ENCODE measurements around the gene CEP192.

CEP192 gene

DNA sequence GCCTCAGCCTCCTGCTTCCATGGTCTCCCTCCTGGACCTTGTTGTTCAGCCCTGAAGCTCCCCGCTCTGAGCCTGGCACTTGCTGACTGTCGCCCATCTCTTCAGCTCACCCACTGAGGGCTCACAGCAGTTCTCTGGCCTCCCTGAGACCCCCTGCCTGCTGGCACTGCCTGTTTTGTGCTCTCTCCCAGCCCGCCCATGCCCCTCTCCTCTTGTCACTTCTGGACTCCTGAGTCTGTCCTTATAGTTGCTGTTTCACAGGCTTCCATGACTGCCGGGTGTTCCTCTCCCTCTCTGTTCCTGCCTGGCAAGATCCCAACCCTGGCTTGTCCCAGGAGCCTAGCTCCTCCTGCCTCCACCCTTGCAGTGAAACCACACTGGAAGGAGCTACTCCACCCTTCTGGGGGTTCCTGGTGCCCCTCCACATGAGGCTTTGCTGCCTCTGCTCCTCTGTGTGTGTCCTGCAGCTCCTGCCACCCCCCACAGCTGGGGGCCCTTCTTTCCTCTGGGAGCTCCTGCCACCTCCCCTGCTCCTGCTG, 110.6 kb downstream of the CEP192 start:
- Histone ChIP-seq H3K27me3 (no peaks in the 10 kb centered on the region), H3K4me1 (ENCODE audit: control insufficient read depth in 1 of 2, insufficient read depth in 1 of 2, low read depth in 1 of 2, low read length in 1 of 2) (no peaks in the 10 kb centered on the region), H3K9me3 (no peaks in the 10 kb centered on the region), H3K27ac (no peak overlapping the region), H3K4me3 (ENCODE audit: low read depth in 1 of 2, low read length in 1 of 2) (no peak overlapping the region), H3K36me3 (peaks cover 95% of the 10 kb centered on the region)
- TF ChIP-seq, protein P1, sequence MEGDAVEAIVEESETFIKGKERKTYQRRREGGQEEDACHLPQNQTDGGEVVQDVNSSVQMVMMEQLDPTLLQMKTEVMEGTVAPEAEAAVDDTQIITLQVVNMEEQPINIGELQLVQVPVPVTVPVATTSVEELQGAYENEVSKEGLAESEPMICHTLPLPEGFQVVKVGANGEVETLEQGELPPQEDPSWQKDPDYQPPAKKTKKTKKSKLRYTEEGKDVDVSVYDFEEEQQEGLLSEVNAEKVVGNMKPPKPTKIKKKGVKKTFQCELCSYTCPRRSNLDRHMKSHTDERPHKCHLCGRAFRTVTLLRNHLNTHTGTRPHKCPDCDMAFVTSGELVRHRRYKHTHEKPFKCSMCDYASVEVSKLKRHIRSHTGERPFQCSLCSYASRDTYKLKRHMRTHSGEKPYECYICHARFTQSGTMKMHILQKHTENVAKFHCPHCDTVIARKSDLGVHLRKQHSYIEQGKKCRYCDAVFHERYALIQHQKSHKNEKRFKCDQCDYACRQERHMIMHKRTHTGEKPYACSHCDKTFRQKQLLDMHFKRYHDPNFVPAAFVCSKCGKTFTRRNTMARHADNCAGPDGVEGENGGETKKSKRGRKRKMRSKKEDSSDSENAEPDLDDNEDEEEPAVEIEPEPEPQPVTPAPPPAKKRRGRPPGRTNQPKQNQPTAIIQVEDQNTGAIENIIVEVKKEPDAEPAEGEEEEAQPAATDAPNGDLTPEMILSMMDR (IDR thresholded peaks at IDR 0.05) = no peak

DNA sequence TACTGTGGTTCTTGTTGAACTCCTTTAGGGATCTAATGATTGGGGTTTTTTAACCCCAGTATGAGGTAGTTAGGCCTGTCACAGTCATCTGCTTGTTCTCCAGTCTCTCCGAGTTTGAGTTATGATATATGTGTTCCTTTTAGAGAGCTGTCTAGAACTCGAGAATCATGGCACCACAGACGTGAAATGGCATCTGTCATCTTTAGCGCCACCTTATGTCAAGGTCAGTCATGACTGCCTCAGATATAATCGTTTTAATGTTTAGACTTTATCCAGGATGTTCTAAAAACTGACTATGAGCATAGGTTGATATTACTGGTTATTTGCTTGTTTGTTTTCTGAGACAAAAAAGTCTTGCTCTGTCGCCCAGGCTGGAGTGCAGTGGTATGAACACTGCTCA, 112.2 kb downstream of the CEP192 start:
- TF ChIP-seq, protein P1 (IDR thresholded peaks at IDR 0.05) = no peak
- Histone ChIP-seq H3K27me3 (no peaks in the 10 kb centered on the region), H3K4me1 (ENCODE audit: control insufficient read depth in 1 of 2, insufficient read depth in 1 of 2, low read depth in 1 of 2, low read length in 1 of 2) (no peaks in the 10 kb centered on the region), H3K36me3 (peaks cover 99% of the 10 kb centered on the region), H3K9me3 (no peaks in the 10 kb centered on the region), H3K4me3 (ENCODE audit: low read depth in 1 of 2, low read length in 1 of 2) (no peak overlapping the region), H3K27ac (no peak overlapping the region)

DNA sequence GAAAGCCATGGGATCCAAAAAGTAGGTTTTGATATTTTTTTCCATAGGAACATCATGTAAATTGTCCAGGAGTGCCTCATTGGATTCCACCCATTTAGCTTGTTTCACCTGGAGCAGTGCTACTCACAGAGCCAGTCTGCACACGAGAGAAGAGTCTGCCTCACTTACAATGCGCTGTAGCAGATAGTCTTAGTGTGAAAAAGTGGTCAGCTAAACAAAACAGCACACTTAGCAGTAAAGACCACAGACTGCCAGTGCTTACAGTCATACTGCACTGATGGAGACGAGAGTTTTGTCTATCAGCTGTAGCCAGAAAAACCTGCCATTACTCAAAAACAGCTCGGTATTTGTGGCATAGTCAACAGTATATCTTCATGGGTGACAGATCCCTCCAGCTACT, 113.9 kb downstream of the CEP192 start:
- Histone ChIP-seq H3K27ac (no peak overlapping the region), H3K27me3 (no peaks in the 10 kb centered on the region), H3K4me1 (ENCODE audit: control insufficient read depth in 1 of 2, insufficient read depth in 1 of 2, low read depth in 1 of 2, low read length in 1 of 2) (no peaks in the 10 kb centered on the region), H3K36me3 (peaks cover 94% of the 10 kb centered on the region), H3K4me3 (ENCODE audit: low read depth in 1 of 2, low read length in 1 of 2) (no peak overlapping the region), H3K9me3 (no peaks in the 10 kb centered on the region)
- TF ChIP-seq, protein P1 (IDR thresholded peaks at IDR 0.05) = no peak

DNA sequence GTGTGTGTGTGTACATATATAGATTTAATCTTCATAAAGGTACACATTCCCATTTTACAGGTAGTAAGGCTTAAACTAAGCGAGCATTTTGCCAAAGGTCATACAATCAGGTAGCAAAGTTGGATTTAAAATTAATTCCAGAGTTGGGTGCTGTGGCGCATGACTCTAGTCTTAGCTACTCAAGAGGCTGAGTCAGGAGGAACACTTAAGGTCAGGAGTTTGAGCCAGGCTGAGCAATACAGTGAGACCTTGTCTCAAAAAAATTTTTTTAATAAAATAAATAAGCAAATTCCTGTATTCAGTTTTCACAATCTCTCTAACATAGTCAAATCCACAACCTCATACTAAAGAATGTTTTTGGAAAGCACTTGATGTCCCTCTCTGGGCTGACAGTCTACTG, 115.9 kb downstream of the CEP192 start:
- Histone ChIP-seq H3K27ac (no peak overlapping the region), H3K27me3 (no peaks in the 10 kb centered on the region), H3K36me3 (peaks cover 91% of the 10 kb centered on the region), H3K4me3 (ENCODE audit: low read depth in 1 of 2, low read length in 1 of 2) (no peak overlapping the region), H3K9me3 (no peaks in the 10 kb centered on the region), H3K4me1 (ENCODE audit: control insufficient read depth in 1 of 2, insufficient read depth in 1 of 2, low read depth in 1 of 2, low read length in 1 of 2) (no peaks in the 10 kb centered on the region)
- TF ChIP-seq, protein P1 (IDR thresholded peaks at IDR 0.05) = no peak

DNA sequence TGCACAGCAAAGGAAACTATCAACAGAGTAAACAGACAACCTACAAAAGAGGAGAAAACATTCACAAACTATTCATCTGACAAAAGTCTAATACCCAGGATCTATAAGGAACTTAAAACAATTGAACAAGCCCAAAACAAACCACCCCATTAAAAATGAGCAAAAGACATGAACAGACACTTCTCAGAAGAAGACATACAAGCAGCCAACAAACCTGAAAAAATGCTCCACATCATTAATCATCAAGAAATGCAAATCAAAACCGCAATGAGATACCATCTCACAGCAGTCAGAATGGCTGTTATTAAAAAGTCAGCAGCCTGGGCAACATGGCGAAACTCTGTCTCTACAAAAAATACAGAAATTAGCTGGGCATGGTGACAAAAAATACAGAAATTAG, 117.2 kb downstream of the CEP192 start:
- peaks cover 90% of the 10 kb centered on the region for H3K36me3 ChIP-seq
- TF ChIP-seq, protein P1 (IDR thresholded peaks at IDR 0.05) = no peak

DNA sequence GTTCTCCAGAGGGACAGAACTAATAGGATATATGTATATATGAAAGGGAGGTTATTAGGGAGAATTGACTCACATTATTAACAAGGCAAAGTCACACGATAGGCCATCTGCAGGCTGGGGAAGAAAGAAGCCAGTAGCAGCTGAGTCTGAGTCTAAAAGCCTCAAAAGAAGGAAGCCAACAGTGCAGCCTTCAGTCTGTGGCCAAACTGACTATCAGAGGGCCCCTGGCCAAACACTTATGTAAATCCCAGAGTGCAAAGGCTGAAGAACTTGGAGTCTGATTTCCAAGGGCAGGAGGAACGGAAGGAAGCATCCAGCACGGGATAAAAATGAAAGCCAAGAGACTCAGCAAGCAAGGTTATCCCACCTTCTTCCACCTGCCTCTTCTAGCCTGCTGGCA, 119.4 kb downstream of the CEP192 start:
- peaks cover 90% of the 10 kb centered on the region for H3K36me3 ChIP-seq

More for the DNA sequence above, 117.2 kb downstream of the CEP192 start:
- Histone ChIP-seq H3K4me1 (ENCODE audit: control insufficient read depth in 1 of 2, insufficient read depth in 1 of 2, low read depth in 1 of 2, low read length in 1 of 2) (no peaks in the 10 kb centered on the region), H3K27me3 (no peaks in the 10 kb centered on the region), H3K4me3 (ENCODE audit: low read depth in 1 of 2, low read length in 1 of 2) (no peak overlapping the region), H3K27ac (no peak overlapping the region), H3K9me3 (no peaks in the 10 kb centered on the region)

More for the DNA sequence above, 119.4 kb downstream of the CEP192 start:
- Histone ChIP-seq H3K9me3 (no peaks in the 10 kb centered on the region), H3K4me3 (ENCODE audit: low read depth in 1 of 2, low read length in 1 of 2) (no peak overlapping the region), H3K27me3 (no peaks in the 10 kb centered on the region), H3K4me1 (ENCODE audit: control insufficient read depth in 1 of 2, insufficient read depth in 1 of 2, low read depth in 1 of 2, low read length in 1 of 2) (no peaks in the 10 kb centered on the region), H3K27ac (no peak overlapping the region)
- TF ChIP-seq, protein P1 (IDR thresholded peaks at IDR 0.05) = no peak
